Upper lobe of right lung (tissue), 1 donor: ENCODE results near the gene RAD23B. TPM values are rescaled to one million over a fixed set of nuclear protein-coding genes. Genes with fewer than 3 reads are reported as not detected.

Source experiments
- ATAC-seq: fragments of 200-7000 bp; cut with Tn5 transposase; one replicate; pipeline ENCODE4 v1.9.1; 2020; ENCODE audit warnings: mild to moderate bottlenecking, moderate library complexity
- DNase-seq: peaks from one replicate; pipeline ENCODE4 v3.0.0-alpha.2; 2020
- H3K27ac ChIP-seq: fragments of 200-600 bp; one replicate; pipeline ENCODE4 v1.8.0; 2022
- H3K27me3 ChIP-seq: fragments of 200-600 bp; one replicate; pipeline ENCODE4 v1.8.0; 2022; ENCODE audit warnings: mild to moderate bottlenecking
- H3K36me3 ChIP-seq: fragments of 200-600 bp; one replicate; pipeline ENCODE4 v1.8.0; 2022
- H3K4me1 ChIP-seq: fragments of 200-600 bp; one replicate; pipeline ENCODE4 v1.8.0; 2022
- H3K4me3 ChIP-seq: fragments of 200-600 bp; one replicate; pipeline ENCODE4 v1.8.0; 2022; ENCODE audit warnings: mild to moderate bottlenecking
- H3K9me3 ChIP-seq: fragments of 200-600 bp; one replicate; pipeline ENCODE4 v1.8.0; 2022
- intact Hi-C: fragments of 100-400 bp; cut with DNase I; formaldehyde crosslinking; loops from one replicate; pipeline ENCODE4 v1.11.0; 2022
- total RNA-seq: library from RNA; stranded (reverse); fragmentation: NEBNext Ultra II Directional; extraction: Animal tissue kit (Norgen Biotek cat#: 25700); gene quantifications from one replicate; pipeline ENCODE4 v1.2.1, GENCODE V29; 2021
- TF ChIP-seq, protein P1 (sequence below): fragments of 200-600 bp; IDR thresholded peaks from one replicate; pipeline ENCODE4 v1.8.0; 2022; ENCODE audit warnings: antibody characterized with exemption
- donor health status: DM: no; HTN: yes; CAD: no; lungs with severe emphysema.

Gene RAD23B
- total RNA-seq, 1 donor from 2014 or later, result 98.0 TPM

DNA sequence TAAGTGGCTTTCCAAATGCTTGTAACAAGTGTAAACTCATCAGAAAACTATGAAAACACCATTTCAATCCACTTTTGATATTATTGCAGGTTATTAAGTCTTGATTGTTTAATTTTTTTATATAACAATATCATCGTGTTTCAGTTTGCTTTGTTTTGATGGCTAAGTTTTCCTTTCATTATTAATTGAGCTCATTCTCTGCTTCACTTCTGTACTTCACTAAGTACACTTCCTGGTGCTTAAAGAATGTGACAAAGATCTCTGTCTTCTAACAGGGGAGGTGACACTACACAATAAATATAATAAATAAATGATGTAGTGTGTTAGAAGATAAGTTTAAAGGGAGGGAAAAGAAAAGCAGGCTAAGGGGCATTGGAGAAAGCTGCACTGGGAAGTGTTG is 13.0 kb upstream of the RAD23B start:
- Histone ChIP-seq H3K27ac (peak overlapping the region; percentile 12), H3K4me1 (peaks cover 27% of the 10 kb centered on the region), H3K9me3 (peaks cover 5% of the 10 kb centered on the region), H3K4me3 (peak overlapping the region; percentile 10), H3K36me3 (no peaks in the 10 kb centered on the region), H3K27me3 (no peaks in the 10 kb centered on the region)
- no peak for DNase-seq
- peak; percentile 12 for ATAC-seq
- TF ChIP-seq, protein P1, sequence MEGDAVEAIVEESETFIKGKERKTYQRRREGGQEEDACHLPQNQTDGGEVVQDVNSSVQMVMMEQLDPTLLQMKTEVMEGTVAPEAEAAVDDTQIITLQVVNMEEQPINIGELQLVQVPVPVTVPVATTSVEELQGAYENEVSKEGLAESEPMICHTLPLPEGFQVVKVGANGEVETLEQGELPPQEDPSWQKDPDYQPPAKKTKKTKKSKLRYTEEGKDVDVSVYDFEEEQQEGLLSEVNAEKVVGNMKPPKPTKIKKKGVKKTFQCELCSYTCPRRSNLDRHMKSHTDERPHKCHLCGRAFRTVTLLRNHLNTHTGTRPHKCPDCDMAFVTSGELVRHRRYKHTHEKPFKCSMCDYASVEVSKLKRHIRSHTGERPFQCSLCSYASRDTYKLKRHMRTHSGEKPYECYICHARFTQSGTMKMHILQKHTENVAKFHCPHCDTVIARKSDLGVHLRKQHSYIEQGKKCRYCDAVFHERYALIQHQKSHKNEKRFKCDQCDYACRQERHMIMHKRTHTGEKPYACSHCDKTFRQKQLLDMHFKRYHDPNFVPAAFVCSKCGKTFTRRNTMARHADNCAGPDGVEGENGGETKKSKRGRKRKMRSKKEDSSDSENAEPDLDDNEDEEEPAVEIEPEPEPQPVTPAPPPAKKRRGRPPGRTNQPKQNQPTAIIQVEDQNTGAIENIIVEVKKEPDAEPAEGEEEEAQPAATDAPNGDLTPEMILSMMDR, result no peak
- intact Hi-C loops, result no loop called here

DNA sequence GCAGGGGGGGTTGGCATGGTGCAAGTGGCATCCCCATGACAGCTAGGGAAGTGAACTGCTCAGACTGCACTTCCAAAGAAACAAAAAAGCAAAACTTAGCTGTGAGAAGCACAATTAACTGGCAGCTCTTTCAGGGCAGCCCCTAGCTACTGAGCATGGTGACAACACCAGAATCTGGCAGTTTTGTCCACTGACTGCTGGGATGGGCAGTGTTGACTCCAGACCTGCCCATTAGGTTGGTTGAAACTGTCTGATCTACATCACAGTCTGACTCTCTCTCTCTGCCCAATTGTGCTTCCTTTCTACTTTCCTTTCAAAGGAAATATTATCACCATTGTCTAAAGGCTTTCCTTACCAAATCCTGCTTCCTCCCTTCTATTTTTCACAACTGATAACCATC is 12.5 kb upstream of the RAD23B start:
- H3K9me3 ChIP-seq, result peaks cover 3% of the 10 kb centered on the region
- no peak overlapping the region for H3K4me3 ChIP-seq
- ATAC-seq, result peak; percentile 30
- H3K27ac ChIP-seq, result peak overlapping the region; percentile 12
- peaks cover 27% of the 10 kb centered on the region for H3K4me1 ChIP-seq
- H3K36me3 ChIP-seq, result no peaks in the 10 kb centered on the region
- TF ChIP-seq, protein P1, result no peak
- no peak for DNase-seq
- intact Hi-C loops, result no loop called here
- H3K27me3 ChIP-seq, result no peaks in the 10 kb centered on the region

DNA sequence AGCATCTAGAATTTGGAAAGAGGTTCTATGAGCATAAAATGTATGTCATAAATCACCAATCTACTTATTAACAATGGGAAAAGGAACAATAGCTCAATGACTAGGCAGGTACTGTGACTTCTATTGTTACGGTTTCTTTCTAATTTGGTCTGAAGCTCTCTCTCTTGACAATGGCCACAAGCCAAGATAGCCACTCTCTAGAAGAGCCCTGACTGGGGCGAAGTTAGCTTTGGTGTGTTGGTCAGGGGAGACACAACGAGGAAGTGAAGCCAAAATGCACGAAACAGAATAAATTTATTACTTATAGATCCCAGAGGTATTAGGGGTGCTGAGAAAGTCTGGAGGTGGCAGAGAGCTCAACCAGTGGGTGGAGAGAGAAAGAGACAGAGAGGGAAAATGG is 9.4 kb upstream of the RAD23B start:
- H3K4me1 ChIP-seq, result peaks cover 34% of the 10 kb centered on the region

DNA sequence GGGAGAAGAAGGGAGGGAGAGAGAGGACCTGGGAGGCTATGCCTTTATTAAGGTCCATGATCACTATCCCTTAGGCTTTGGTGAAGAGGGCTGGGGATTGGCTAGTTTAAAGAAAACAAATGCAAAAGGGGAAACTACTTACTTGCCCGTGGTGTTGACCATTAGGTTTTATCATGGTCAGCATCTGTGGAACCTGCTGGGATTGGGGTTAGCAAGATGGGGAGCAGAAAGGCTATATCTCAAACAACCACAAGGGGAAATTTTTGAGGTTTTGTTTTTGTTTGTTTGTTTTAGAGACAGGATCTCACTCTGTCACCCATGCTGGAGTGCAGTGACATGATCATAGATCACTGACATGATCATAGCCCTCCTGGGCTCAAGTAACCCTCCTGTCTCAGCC is 9.0 kb upstream of the RAD23B start:
- intact Hi-C loops, result no loop called here
- Histone ChIP-seq H3K4me1 (peaks cover 31% of the 10 kb centered on the region), H3K36me3 (no peaks in the 10 kb centered on the region), H3K9me3 (no peaks in the 10 kb centered on the region), H3K4me3 (no peak overlapping the region), H3K27me3 (no peaks in the 10 kb centered on the region), H3K27ac (no peak overlapping the region)
- TF ChIP-seq, protein P1, result no peak
- ATAC-seq (no peak), DNase-seq (no peak)

More for the DNA sequence above, 9.4 kb upstream of the RAD23B start:
- Histone ChIP-seq H3K27ac (no peak overlapping the region), H3K9me3 (no peaks in the 10 kb centered on the region), H3K27me3 (no peaks in the 10 kb centered on the region), H3K4me3 (no peak overlapping the region), H3K36me3 (no peaks in the 10 kb centered on the region)
- ATAC-seq (peak; percentile 26), DNase-seq (no peak)
- intact Hi-C loops, result no loop called here
- TF ChIP-seq, protein P1, result no peak

DNA sequence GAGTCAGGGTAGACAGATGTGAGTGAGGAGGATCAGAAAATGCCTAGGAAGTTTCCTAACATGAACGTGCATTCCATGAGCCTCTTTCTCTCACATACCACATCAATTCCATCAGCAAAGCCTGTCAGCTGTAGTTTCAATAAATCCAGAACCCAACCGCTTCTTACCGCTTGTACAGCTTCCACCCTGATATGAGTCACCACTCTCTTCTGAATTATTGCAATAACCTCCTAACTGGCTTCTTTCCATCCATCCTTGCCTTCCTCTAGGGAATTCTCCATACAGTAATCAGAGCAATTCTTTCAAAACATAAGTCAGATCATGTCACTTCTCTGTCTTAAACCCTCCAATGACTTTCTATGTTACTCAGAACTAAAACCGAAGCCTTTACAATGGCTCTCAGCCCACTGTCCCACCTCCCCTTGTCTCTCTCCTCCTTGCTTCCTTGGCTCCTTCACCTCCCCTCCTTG is 8.1 kb upstream of the RAD23B start:
- Histone ChIP-seq H3K27ac (no peak overlapping the region), H3K36me3 (no peaks in the 10 kb centered on the region), H3K4me3 (no peak overlapping the region), H3K27me3 (no peaks in the 10 kb centered on the region), H3K4me1 (peaks cover 23% of the 10 kb centered on the region), H3K9me3 (no peaks in the 10 kb centered on the region)
- TF ChIP-seq, protein P1, result no peak
- DNase-seq (no peak), ATAC-seq (peak; percentile 79)
- intact Hi-C loops, result no loop called here

DNA sequence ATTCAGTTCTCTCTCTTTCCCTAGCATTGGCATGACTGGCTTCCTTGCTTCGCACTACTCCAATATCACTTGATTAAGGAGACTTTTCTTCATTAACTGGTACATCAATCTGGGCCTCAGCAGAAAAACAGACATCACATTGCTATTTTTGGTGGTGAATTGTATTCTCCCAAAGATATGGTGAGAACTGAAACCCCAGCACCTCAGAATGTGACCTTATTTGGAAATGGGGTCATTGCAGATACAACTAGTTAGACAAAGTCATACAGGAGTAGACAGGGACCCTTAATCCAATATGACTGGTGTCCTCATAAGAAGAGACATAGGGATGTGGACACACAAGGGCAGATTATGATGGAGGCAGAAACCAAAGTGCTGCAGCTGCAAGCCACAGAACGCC is 7.5 kb upstream of the RAD23B start:
- DNase-seq (no peak), ATAC-seq (no peak)
- Histone ChIP-seq H3K27ac (no peak overlapping the region), H3K4me3 (no peak overlapping the region), H3K9me3 (no peaks in the 10 kb centered on the region), H3K4me1 (peaks cover 18% of the 10 kb centered on the region), H3K27me3 (no peaks in the 10 kb centered on the region), H3K36me3 (no peaks in the 10 kb centered on the region)
- intact Hi-C loops, result no loop called here
- TF ChIP-seq, protein P1, result no peak
